DMS153 treated with DMSO at 0.1 percent for 48 hours (cell line): ENCODE results near the gene TSPAN18.

Source experiments
- DNase-seq: peaks from one replicate; lab custom pipeline; 2025; ENCODE audit not compliant: unreplicated experiment; lab: John Stamatoyannopoulos, UW

TSPAN18 gene

GRCh38 chr11:44759743-44760476, 33.1 kb downstream of the TSPAN18 start:
- DNase-seq, result no peak

GRCh38 chr11:44760477-44760872, 33.7 kb downstream of the TSPAN18 start:
- no peak for DNase-seq

- no peak for DNase-seq
These were observed 34.3 kb downstream of the TSPAN18 start for GRCh38 chr11:44760917-44761550.

- DNase-seq, result no peak
These were observed 34.8 kb downstream of the TSPAN18 start for GRCh38 chr11:44761551-44761961.

- DNase-seq, result no peak
These were observed 36.5 kb downstream of the TSPAN18 start for GRCh38 chr11:44763121-44763820.

- DNase-seq, result no peak
These were observed 37.8 kb downstream of the TSPAN18 start for GRCh38 chr11:44764583-44764982.

GRCh38 chr11:44765026-44765595, 38.3 kb downstream of the TSPAN18 start:
- no peak for DNase-seq

GRCh38 chr11:44765676-44766075, 38.9 kb downstream of the TSPAN18 start:
- no peak for DNase-seq

GRCh38 chr11:44766112-44766971, 39.6 kb downstream of the TSPAN18 start:
- DNase-seq, result no peak

GRCh38 chr11:44766972-44767278, 40.2 kb downstream of the TSPAN18 start:
- no peak for DNase-seq

GRCh38 chr11:44767421-44767820, 40.7 kb downstream of the TSPAN18 start:
- no peak for DNase-seq

GRCh38 chr11:44770401-44770800, 43.6 kb downstream of the TSPAN18 start:
- DNase-seq, result no peak

GRCh38 chr11:44771252-44771734, 44.5 kb downstream of the TSPAN18 start:
- DNase-seq, result no peak

GRCh38 chr11:44771841-44772240, 45.1 kb downstream of the TSPAN18 start:
- DNase-seq, result no peak

GRCh38 chr11:44773351-44773965, 46.7 kb downstream of the TSPAN18 start:
- DNase-seq, result no peak

- DNase-seq, result no peak
These were observed 47.3 kb downstream of the TSPAN18 start for GRCh38 chr11:44774108-44774507.

- no peak for DNase-seq
These were observed 48.0 kb downstream of the TSPAN18 start for GRCh38 chr11:44774731-44775130.

GRCh38 chr11:44775366-44775984, 48.7 kb downstream of the TSPAN18 start:
- peak; percentile 13 for DNase-seq

- DNase-seq, result no peak
These were observed 49.3 kb downstream of the TSPAN18 start for GRCh38 chr11:44775985-44776446.
